GM19467 (cell line): ENCODE measurements around the gene TUBG2.

Source experiments
- ATAC-seq: cut with Tn5 transposase; IDR thresholded peaks from one replicate; pipeline ENCODE4 v1.9.1; 2021; ENCODE audit warnings: mild to moderate bottlenecking, moderate library complexity; ENCODE audit not compliant: unreplicated experiment

The TUBG2 gene

GRCh38 chr17:42676424-42677011, 17.4 kb downstream of the TUBG2 start, which contains the start of gene PLEKHH3:
TSS of gene PLEKHH3 (minus strand) at chr17:42676994. CDS start at chr17:42676563, 431 bp downstream.
- no peak for ATAC-seq

DNA sequence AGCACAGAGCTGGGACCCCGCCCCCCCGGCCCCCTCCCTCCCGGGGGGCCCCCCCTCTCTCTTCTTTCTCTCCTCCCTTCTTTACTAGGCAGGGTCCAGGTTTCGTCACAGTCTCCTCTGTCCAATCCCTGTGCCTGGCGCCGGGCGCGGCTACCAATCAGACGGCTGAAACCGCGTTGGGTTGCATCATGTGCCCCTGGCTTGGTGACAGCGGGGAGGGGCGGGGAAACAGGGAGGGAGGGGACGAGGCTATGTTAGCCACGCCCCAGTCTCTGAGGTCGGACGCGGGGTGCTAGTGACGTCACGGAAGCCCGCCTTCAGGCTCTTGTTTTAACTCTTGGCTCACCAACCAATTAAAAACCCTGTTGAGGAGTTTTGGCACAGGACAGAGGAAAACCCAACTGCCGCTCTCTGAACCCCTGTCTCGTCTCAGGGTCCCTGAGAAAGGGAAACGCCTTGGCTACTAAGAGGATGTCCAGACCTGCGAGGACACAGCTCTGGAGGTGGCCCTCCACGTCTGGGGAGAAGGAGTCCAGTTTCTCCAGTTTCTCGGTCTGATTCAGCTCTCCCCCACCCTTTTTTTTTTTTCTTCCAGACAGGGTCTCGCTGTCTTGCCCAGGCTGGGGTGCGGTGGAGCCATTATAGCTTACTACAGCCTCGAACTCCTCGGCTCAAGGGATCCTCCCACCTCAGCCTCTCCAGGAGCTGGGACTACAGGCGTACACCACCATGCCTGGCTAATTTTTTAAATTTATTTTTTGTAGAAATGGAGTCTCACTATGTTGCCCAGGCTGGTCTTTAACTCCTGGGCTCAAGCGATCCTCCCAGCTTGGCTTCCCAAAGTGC, 18.2 kb downstream of the TUBG2 start:
- ATAC-seq = peak; percentile 60

- ATAC-seq = peak; percentile 28
Measured at GRCh38 chr17:42677921-42678781, 19.1 kb downstream of the TUBG2 start.

- no peak for ATAC-seq
Measured at GRCh38 chr17:42678951-42679491, 19.9 kb downstream of the TUBG2 start.

- no peak for ATAC-seq
Measured at GRCh38 chr17:42679492-42680330, 20.6 kb downstream of the TUBG2 start.

- no peak for ATAC-seq
Measured at GRCh38 chr17:42680331-42680808, 21.3 kb downstream of the TUBG2 start.

DNA sequence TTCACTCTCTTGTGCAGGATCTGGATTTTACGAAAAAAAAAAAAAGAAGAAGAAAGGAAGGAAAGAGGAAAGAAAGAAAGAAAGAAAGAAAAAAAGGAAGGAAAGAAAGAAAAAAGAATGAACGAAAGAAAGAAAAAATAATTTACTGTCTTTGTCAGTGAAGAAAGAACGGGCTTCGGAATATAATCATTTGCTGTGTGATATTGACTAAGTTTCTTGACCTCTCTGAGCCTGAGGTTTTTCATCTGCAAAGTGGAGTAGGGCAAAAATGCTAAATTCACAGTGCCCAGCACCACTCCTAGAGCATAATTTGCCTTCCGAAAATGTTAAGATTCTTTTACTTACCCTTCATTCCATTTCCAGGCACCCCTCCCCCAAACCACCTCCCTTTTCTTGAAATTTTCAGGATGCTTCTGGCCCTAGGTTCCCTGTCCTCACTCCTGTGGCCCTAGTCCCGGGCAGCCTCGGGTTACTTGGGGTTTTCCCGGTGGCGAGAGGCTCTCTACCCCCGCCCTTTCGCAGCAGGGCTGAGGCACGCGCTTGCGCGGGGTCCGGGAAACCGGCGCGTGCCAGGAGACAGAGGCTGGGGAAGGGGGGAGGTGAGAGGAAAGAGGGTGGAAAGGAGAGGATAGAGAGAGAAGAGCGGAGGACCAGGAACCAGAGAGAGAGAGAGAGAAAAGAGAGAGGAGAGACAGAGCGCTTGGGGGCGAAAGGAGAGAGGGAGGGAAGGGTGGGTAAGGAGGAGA, 23.1 kb downstream of the TUBG2 start, which contains the start of gene CNTNAP1:
TSS of gene CNTNAP1 (plus strand) at position 556 of the 746 bp plus-strand sequence. CDS start 299 bp downstream, outside the sequence.
- ATAC-seq = no peak

- no peak for ATAC-seq
Measured at GRCh38 chr17:42682722-42683403, 23.8 kb downstream of the TUBG2 start.

DNA sequence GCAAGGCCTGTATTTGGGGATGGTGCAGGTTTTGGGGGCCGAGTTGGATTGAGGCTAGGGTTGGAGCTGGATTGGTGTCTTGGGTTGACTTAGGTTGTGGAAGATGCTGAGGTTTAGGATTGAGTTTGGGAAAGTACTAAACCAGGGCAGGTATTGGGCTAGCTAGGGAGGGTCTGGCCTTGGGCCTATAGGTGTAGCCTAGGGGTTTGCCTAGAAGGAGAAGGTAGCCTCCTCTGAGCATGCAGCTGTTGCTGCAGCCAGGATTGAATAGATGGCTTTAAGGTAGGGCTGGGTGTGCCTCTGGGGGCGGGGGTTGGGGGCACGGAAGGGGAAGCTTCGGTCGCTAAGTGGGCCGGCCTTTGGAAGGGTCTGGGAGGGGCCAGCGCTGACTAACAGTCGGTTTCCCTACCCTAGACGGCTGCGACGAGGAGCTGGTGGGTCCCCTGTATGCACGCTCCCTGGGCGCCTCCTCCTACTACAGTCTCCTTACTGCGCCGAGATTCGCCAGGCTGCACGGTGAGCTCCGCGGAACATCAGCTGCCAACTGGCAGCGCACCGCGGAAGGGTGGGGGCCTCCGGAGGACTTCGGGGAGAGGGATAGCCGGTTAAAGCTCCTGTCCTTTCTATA, 24.4 kb downstream of the TUBG2 start:
- no peak for ATAC-seq

GRCh38 chr17:42684929-42685556, 26.0 kb downstream of the TUBG2 start:
- no peak for ATAC-seq

DNA sequence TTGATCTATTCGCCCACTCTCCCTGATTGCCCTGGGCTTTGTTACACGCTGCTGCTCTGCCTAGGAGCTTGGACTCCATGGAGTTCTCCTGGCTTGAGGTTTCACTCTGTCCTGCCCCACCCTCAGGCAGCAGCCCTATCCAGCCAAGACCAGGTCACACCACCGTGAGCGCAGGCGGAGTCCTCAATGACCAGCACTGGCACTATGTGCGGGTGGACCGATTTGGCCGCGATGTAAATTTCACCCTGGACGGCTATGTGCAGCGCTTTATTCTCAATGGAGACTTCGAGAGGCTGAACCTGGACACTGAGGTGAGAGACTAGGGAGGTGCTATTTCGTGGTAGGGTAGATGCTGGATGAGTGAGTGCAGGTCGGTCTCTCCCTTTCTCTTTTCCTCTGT, 26.7 kb downstream of the TUBG2 start:
- no peak for ATAC-seq

- no peak for ATAC-seq
Measured at GRCh38 chr17:42686520-42687128, 27.5 kb downstream of the TUBG2 start.

DNA sequence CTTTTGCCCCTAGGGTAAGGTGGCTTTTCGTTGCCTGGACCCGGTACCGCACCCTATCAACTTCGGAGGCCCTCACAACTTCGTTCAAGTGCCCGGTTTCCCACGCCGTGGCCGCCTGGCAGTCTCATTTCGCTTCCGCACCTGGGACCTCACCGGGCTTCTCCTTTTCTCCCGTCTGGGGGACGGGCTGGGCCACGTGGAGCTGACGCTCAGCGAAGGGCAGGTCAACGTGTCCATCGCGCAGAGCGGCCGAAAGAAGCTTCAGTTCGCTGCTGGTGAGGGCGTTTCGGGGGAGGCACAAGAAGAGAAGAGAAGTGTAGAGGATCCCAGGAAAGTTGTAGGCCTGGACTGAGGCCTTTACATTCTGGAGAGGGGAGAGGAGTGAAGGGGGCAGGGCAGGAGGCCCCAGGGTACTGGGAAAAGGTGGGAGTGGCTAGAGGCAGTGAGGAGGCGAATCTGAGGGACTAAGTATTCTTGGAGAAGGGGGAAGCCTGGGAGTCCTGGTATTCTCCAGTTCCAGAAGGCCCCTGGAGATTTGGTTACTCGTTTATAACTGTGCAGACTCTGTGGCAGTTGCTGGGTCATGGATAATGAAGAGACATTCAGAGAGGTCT, 28.7 kb downstream of the TUBG2 start:
- no peak for ATAC-seq

DNA sequence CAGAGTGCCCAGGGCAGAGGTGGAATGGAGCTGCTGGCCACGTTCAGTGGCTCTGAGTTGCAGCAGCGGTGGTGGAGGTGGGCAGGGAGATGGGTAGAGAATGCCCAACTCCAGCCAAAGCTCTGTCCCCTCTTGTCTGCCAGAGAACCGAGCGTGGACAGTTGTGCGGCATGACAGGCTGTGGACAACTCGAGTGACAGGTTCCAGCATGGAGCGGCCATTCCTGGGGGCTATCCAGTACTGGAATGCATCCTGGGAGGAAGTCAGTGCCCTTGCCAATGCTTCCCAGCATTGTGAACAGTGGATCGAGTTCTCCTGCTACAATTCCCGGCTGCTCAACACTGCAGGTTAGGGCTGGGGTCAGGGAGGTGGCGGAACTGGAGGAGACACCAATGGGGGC, 31.5 kb downstream of the TUBG2 start:
- ATAC-seq = no peak

- no peak for ATAC-seq
Measured at GRCh38 chr17:42691021-42691545, 32.0 kb downstream of the TUBG2 start.

DNA sequence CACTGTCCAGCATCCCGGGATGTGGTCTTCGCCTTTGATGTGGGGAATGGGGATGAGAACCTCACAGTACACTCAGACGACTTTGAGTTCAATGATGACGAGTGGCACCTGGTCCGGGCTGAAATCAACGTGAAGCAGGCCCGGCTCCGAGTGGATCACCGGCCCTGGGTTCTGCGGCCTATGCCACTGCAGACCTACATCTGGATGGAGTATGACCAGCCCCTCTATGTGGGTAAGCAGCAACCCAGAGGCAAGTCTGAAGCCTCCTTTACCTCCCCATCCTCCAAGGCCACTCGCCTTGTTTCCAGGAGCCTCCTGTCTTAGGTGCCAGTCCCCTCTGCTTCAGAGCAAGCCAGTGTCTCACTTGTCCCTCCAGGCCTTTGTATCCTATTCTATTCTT, 33.4 kb downstream of the TUBG2 start:
- ATAC-seq = no peak

- no peak for ATAC-seq
Measured at GRCh38 chr17:42694524-42694923, 35.4 kb downstream of the TUBG2 start.
